ENCODE results near the gene GRN.

GRCh38 chr17:44356241-44356640, 11.1 kb downstream of the GRN start:
- TF ChIP-seq, protein P1, sequence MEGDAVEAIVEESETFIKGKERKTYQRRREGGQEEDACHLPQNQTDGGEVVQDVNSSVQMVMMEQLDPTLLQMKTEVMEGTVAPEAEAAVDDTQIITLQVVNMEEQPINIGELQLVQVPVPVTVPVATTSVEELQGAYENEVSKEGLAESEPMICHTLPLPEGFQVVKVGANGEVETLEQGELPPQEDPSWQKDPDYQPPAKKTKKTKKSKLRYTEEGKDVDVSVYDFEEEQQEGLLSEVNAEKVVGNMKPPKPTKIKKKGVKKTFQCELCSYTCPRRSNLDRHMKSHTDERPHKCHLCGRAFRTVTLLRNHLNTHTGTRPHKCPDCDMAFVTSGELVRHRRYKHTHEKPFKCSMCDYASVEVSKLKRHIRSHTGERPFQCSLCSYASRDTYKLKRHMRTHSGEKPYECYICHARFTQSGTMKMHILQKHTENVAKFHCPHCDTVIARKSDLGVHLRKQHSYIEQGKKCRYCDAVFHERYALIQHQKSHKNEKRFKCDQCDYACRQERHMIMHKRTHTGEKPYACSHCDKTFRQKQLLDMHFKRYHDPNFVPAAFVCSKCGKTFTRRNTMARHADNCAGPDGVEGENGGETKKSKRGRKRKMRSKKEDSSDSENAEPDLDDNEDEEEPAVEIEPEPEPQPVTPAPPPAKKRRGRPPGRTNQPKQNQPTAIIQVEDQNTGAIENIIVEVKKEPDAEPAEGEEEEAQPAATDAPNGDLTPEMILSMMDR (conservative IDR thresholded peaks at IDR 0.05; ENCODE audit: low read depth, low read length), result no peak
- TF ChIP-seq EZH2 (IDR thresholded peaks at IDR 0.05; ENCODE audit: low read length, unreplicated experiment), result no peak
